Vagina (tissue), 2 donors: ENCODE measurements around the gene CYP4A22.

Experiments
- CTCF ChIP-seq, 3 experiments: fragments of 450-650 bp in 2 of 3; fragments of 200-600 bp in 1 of 3; sonication (generic) in 1 of 3; IDR thresholded peaks; one replicate each; pipeline ENCODE4 v1.5.1; 2017 to 2019; ENCODE audit warnings: antibody characterized with exemption in 3 of 3, mild to moderate bottlenecking in 2 of 3, moderate library complexity in 2 of 3
- POLR2A ChIP-seq, 2 donors: fragments of 450-650 bp; IDR thresholded peaks; one replicate each; pipeline ENCODE4 v1.6.1; 2017; ENCODE audit warnings: antibody characterized with exemption in 2 of 2, mild to moderate bottlenecking in 2 of 2, moderate library complexity in 2 of 2

DNA sequence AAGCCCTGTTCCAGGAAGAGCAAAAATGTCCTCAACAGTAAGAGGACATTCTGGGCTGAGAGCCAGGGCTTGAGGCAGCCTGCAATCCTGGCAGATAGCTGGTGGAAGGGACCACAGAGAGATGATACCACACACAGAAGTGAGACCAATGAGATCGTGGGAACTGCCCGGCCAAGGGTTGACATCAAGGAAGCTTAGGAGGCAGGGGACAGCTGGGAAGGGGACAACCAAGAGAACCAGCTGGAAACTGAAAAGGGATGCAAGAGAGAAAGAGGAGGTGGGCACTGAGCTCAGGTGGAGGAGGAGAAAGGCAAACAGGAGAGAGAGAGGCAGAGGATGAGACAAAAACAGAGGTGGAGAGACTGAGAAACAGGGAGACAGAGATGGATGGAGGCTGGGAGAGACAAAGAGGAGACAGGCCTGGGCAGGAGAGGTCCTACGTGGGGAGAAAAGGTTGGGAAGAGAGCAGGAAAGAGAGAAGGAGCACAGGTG lies 43.4 kb downstream of the CYP4A22 start:
- no peak for TF ChIP-seq CTCF (IDR thresholded peaks at IDR 0.05)
- no peak for TF ChIP-seq POLR2A (IDR thresholded peaks at IDR 0.05)
